ENCODE data around the gene ZNF165.
"Not testable (repeated sequence)": the region's sequence is repeated elsewhere in the genome, so short reads cannot be mapped to it uniquely, and the experiment has no call there.

The ZNF165 gene

GRCh38 chr6:28121876-28122275 is 41.5 kb downstream of the ZNF165 start:
- no peak for DNase-seq (ENCODE audit: low read depth)

GRCh38 chr6:28122283-28122682 is 41.9 kb downstream of the ZNF165 start:
- not testable (repeated sequence) for DNase-seq (ENCODE audit: low read depth)

- DNase-seq (ENCODE audit: low read depth): peak; percentile 88
Observed at GRCh38 chr6:28124350-28124970, 44.1 kb downstream of the ZNF165 start, which contains the start of gene ZSCAN16. ZSCAN16 (plus strand) TSS chr6:28124609; CDS start chr6:28125444, 835 bp downstream.

- no peak for DNase-seq (ENCODE audit: low read depth)
Observed at GRCh38 chr6:28124971-28125353, 44.6 kb downstream of the ZNF165 start.

GRCh38 chr6:28125401-28125800 is 45.0 kb downstream of the ZNF165 start:
- DNase-seq (ENCODE audit: low read depth): no peak

GRCh38 chr6:28134015-28134414 is 53.6 kb downstream of the ZNF165 start:
- DNase-seq (ENCODE audit: low read depth): peak; percentile 69

- DNase-seq (ENCODE audit: low read depth): no peak
Observed at GRCh38 chr6:28134716-28135115, 54.3 kb downstream of the ZNF165 start.

GRCh38 chr6:28135393-28135792 is 55.0 kb downstream of the ZNF165 start:
- DNase-seq (ENCODE audit: low read depth): no peak

- DNase-seq (ENCODE audit: low read depth): peak; percentile 99
Observed at GRCh38 chr6:28136585-28137504, 56.5 kb downstream of the ZNF165 start.

- peak; percentile 26 for DNase-seq (ENCODE audit: low read depth)
Observed at GRCh38 chr6:28137505-28137981, 57.2 kb downstream of the ZNF165 start.
